HG03095 (cell line): Measurements from ENCODE around the gene DAGLB.
A peak's percentile ranks its signal among the peaks of the same experiment; 100 is the strongest.
"Not testable (repeated sequence)": the region's sequence is repeated elsewhere in the genome, so short reads cannot be mapped to it uniquely, and the experiment has no call there.

Experiments
- ATAC-seq: cut with Tn5 transposase; IDR thresholded peaks from one replicate; pipeline ENCODE4 v1.9.1; 2021; ENCODE audit warnings: moderate library complexity; ENCODE audit not compliant: unreplicated experiment

Gene DAGLB

GRCh38 chr7:6463609-6464008 is 15.9 kb upstream of the DAGLB start:
- not testable (repeated sequence) for ATAC-seq

- no peak for ATAC-seq
Observed at GRCh38 chr7:6461946-6462550, 14.3 kb upstream of the DAGLB start.

GRCh38 chr7:6460990-6461584 is 13.3 kb upstream of the DAGLB start:
- ATAC-seq = no peak

- ATAC-seq = no peak
Observed at GRCh38 chr7:6460303-6460702, 12.5 kb upstream of the DAGLB start.

DNA sequence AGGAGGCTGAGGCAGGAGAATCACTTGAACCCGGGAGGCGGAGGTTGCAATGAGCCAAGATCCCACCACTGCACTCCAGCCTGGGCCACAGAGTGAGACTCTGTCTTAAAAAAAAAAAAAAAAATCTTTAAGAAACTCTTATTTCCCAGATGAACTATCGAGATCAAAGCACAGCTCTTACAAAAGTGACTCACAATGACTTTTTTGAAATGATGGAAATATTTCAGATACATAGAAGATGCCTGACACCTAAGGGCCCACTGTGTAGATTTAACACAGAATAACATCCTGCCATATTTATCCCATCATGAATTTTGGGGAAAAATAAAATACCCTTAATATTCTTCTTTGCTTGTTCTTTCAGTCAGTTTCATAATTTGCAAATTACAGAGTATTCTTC is 10.9 kb upstream of the DAGLB start:
- not testable (repeated sequence) for ATAC-seq

DNA sequence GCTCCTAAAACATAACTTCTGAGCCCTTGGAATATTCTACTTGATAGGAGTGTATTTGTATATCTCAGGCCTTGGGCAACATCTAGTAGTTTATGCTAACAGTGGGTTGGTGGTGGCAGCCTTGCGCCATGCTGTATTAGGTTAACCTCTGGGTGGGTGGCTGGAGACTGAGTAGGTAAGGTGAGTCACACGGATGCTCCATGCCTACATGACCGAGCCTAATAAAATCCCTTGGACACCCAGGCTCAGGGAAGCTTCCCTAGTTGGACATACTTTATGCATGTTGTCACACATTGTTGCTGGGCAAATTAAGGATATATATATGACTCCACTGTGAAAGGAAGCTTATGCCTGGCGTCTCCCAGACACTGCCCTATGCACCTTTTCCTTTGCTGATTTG is 6.0 kb upstream of the DAGLB start:
- ATAC-seq = no peak

DNA sequence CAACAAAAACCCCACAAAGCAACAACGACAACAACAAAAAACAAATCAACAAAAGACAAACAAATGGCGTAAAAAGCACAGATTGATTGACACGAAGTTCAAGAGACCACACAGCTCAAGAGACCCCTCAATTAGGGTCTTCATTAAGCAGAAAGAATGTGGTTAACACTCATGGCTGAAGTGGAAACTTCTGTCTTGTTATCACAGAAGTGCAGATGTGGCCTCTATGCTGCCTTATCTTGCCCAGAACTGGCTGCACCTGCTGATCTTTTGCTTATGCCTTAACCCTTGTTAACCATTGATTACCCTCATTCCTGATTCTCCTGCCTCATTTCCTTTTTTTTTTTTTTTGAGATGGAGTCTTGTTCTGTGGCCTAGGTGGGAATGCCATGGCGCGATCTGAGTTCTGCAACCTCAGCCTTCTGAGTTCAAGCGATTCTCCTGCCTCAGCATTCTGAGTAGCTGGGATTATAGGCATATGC is 3.5 kb upstream of the DAGLB start:
- no peak for ATAC-seq

- not testable (repeated sequence) for ATAC-seq
Observed at GRCh38 chr7:6450591-6450990, 2.8 kb upstream of the DAGLB start.

GRCh38 chr7:6449884-6450283 is 2.1 kb upstream of the DAGLB start:
- ATAC-seq = not testable (repeated sequence)

DNA sequence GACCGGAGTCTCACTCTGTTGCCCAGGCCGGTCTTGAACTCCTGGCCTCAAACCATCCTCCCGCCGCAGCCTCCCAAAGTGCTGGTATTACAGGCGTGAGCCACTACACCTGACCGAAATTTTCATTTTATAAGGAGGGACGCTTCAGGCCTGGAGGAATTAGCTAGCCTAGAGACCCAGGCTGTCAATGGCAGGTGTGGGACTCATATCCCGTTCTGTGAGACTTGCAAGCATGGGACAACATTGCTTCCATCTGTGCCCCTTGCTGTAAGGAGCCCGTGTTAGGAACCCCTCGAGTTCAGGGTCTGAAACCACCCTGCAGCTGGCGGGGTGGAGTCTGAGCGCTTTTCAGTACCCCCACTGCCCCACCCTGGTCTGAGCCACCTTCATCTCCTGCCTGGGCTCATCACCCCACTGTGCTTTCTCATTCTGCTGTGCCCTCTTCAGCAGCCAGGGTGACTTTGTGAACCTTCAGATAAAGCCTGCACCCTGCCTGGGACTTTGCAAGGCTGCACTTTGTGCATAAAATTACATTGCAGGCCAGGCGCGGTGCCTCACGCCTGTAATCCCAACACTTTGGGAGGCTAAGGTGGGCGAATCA is 1.3 kb upstream of the DAGLB start:
- no peak for ATAC-seq

DNA sequence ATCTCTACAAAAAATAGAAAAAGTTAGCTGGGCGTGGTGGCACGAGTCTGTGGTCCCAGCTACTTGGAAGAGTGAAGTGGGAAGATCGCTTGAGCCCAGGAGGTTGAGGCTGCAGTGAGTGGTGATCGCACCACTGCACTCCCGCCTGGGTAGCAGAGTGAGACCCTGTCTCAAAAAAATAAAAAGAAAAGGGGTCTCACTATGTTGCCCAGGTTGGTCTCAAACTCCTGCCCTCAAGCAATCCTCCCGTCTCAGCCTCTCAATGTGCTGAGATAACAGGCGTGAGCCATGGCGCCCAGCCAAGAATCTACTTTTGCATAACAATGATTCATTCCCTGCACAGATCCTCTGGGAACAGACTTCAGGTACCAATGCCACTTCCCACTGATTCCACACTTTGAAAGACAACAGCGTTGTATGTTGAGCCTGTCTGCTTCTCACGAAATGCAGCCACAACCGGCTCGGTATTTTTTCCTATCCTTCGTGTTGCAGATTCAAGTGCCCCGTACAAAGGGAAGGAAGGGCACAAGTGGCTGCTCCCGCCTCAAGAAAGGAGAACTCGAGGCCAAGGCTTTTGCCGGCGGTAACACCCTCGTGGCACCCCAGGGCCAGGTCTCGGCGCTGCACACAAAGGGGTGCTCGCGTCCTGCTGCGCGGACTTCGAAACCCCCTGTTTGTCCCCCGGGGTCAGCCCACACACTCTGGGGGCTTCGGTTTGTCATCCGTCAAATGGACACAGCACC is 745 bp downstream of the DAGLB start:
- ATAC-seq = peak; percentile 23

DNA sequence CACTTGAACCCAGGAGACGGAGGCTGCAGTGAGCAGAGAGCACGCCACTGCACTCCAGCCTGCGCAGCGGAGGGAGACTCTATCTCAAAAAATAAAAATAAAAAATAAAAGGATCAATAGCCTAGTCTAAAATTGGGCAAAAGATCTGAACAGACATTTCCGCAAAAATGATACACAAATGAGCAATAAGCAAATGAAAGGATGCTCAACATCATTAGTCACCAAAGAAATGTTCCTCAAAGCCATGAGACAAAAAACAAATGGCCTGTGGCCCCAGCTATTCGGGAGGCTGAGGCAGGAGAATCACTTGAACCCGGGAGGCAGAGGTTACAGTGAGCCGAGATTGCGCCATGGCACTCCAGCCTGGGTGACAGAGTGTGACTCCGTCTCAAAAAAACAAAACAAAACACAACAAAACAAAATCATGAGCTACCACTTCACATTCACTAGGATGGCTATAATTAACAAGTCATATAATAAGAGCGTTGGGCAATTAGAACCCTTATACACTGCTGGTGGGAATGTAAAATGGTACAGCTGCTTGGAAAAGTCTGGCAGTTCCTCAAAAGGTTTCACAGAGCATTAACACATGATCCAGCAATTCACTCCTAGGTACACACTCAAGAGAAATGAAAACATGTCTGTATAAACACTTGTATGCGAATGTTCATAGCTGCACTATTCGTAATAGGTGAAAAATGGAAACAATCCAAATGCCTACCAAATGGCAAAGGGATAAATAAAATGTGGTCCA is 3.1 kb downstream of the DAGLB start:
- ATAC-seq = no peak

GRCh38 chr7:6443372-6443941 is 4.3 kb downstream of the DAGLB start:
- ATAC-seq = no peak

GRCh38 chr7:6442114-6442513 is 5.6 kb downstream of the DAGLB start:
- no peak for ATAC-seq

DNA sequence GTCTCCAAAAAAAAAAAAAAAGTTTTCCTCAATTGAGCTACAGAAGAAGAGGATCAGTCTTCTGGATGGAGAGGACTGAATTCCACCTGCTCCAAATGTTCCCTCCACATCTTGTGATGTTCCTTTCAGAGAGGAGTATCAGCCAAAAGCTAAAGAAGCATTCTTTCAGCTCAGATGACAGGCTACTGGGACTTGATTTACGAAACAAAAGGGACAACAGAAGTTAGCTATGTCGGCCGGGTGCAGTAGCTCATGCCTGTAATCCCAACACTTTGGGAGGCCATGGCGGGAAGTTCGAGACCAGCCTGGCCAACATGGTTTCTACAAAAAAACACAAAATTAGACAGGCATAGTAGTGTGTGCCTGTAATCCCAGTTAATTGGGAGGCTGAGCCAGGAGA is 7.4 kb downstream of the DAGLB start:
- ATAC-seq = no peak

GRCh38 chr7:6438427-6438826 is 9.3 kb downstream of the DAGLB start:
- no peak for ATAC-seq

GRCh38 chr7:6437251-6437650 is 10.5 kb downstream of the DAGLB start:
- ATAC-seq = no peak

DNA sequence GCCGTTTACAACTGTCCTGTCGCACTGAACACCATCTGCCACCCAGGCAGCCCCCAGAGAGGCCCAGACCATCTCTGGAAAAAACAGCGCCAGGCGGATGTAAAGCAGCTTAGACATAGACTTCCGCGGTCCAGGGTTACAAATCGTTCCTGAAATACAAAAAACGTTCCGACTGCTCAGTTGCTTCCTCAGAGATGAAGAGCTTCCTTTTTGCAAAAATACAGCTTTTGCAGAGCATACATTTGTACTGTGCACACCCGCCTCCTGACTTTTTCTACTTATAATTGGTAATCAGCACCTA is 11.4 kb downstream of the DAGLB start:
- ATAC-seq = no peak

- ATAC-seq = peak; percentile 78
Observed at GRCh38 chr7:6435486-6436384, 12.0 kb downstream of the DAGLB start.
